Spleen (tissue), 7 donors: ENCODE data around the gene TNP2.

ENCODE experiments used
- POLR2A ChIP-seq, 3 donors: fragments of 450-650 bp; IDR thresholded peaks; one replicate each; pipeline ENCODE4 v1.5.1; 2017; ENCODE audit warnings: antibody characterized with exemption in 3 of 3, mild to moderate bottlenecking in 1 of 3
- POLR2AphosphoS5 ChIP-seq, 3 donors: sonication (generic); formaldehyde crosslinking; IDR thresholded peaks; one replicate each; pipeline ENCODE4 v1.5.1; 2017; ENCODE audit warnings: antibody characterized with exemption in 3 of 3
- TF ChIP-seq, protein P1 (sequence below), 11 experiments: fragments of 200-600 bp in 7 of 11; fragments of 450-650 bp in 4 of 11; sonication (generic) in 4 of 11; IDR thresholded peaks in 8 of 11; conservative IDR thresholded peaks in 3 of 11; 1 replicate in 7 of 11; 2 replicates in 4 of 11; pipeline versions ENCODE4 v1.4.0 to v1.8.0; 2016 to 2021; ENCODE audit warnings: antibody characterized with exemption in 11 of 11, inconsistent platforms in 4 of 11, mild to moderate bottlenecking in 1 of 11
- donor health status: DM: no; HTN: no; CAD: no; lungs with moderate emphysema.
- donor health status: DM: no; HTN: no; CAD: no.
- donor health status: DM: no; HTN: no; CAD: no.

DNA sequence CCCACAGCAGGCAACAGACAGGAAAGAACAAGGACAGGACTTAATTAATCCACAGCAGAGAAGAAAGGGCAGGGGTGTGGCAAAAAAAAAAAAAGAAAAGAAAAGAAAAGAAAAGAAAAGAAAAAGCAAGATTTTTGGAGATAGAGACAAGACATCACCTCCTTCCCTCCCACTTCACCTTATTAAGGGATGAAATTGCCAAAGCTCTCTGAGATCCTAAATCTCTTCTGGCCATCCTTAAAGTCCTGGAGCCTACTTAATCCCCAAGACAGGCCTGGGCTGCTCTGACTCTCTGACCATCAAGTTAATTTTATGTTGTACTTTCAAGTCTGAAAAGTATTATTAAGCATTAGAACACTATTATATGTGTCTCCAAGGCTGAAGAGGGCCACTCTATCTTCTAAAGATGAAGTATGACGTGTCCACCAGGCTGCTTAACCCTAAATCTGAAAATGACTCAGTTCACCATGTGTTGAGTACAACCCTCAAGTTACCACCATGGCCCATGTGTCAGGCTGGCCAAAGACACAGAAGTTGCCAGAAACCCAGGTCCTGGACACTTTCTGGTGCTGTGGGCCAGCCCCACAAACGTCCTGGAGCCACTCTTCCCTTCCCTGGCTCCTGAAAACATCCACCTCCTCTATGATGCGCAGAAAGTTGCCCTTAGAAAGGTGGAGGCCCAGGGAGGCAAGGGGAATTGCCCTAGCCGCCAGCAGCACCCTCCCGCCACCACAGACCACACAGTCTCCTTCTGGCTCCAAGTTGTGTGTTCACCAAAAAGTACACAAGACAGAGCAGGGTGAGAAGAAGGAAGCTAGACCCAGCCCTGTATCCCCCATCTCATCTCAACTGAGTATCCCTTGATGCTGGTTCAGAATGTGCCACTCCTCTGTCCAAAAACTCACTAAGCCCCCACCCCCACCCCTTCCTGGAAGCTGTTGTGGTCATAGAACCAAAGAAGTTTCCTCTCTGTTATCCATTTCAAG, 15.8 kb downstream of the TNP2 start:
- TF ChIP-seq, protein P1, sequence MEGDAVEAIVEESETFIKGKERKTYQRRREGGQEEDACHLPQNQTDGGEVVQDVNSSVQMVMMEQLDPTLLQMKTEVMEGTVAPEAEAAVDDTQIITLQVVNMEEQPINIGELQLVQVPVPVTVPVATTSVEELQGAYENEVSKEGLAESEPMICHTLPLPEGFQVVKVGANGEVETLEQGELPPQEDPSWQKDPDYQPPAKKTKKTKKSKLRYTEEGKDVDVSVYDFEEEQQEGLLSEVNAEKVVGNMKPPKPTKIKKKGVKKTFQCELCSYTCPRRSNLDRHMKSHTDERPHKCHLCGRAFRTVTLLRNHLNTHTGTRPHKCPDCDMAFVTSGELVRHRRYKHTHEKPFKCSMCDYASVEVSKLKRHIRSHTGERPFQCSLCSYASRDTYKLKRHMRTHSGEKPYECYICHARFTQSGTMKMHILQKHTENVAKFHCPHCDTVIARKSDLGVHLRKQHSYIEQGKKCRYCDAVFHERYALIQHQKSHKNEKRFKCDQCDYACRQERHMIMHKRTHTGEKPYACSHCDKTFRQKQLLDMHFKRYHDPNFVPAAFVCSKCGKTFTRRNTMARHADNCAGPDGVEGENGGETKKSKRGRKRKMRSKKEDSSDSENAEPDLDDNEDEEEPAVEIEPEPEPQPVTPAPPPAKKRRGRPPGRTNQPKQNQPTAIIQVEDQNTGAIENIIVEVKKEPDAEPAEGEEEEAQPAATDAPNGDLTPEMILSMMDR (IDR thresholded peaks at IDR 0.05 in 8 of 11, conservative IDR thresholded peaks at IDR 0.05 in 3 of 11) = no peak
- no peak for TF ChIP-seq POLR2A (IDR thresholded peaks at IDR 0.05)
- peak in 1 of 3 donors; percentile 35 for TF ChIP-seq POLR2AphosphoS5 (IDR thresholded peaks at IDR 0.05)
